HepG2 (cell line): ENCODE measurements around the gene SMIM28. TPM values are rescaled to one million over a fixed set of nuclear protein-coding genes. Genes with fewer than 3 reads are reported as not detected.
A peak's percentile ranks its signal among the peaks of the same experiment; 100 is the strongest.

Experiments
- CHCHD3 ChIP-seq: sonication (generic); formaldehyde crosslinking; IDR thresholded peaks from 2 replicates; pipeline ENCODE4 v1.8.0; 2022; ENCODE audit warnings: mild to moderate bottlenecking, missing genetic modification reagents, moderate library complexity
- GTF3A ChIP-seq: sonication (generic); formaldehyde crosslinking; conservative IDR thresholded peaks from 2 replicates; pipeline ENCODE4 v1.4.0; 2020; ENCODE audit warnings: mild to moderate bottlenecking, missing genetic modification reagents
- NFYB ChIP-seq: sonication (generic); formaldehyde crosslinking; IDR thresholded peaks from 2 replicates; pipeline ENCODE4 v1.4.0; 2020; ENCODE audit warnings: missing genetic modification reagents
- SOX13 ChIP-seq, 3 experiments: fragments of 450-650 bp in 1 of 3; sonication (generic) in 1 of 3; formaldehyde crosslinking in 1 of 3; IDR thresholded peaks in 2 of 3; conservative IDR thresholded peaks in 1 of 3; 2 replicates each; pipeline versions ENCODE4 v1.5.0 to v1.6.1; 2016 to 2020; ENCODE audit warnings: antibody characterized with exemption in 1 of 3, mild to moderate bottlenecking in 1 of 3, missing compliant biosample characterization in 1 of 3, missing genetic modification reagents in 1 of 3, moderate library complexity in 1 of 3
- ZBTB7A ChIP-seq: sonication (generic); formaldehyde crosslinking; IDR thresholded peaks from 2 replicates; pipeline ENCODE4 v1.8.0; 2022; ENCODE audit warnings: mild to moderate bottlenecking, missing genetic modification reagents
- ZBTB8A ChIP-seq: sonication (generic); formaldehyde crosslinking; IDR thresholded peaks from 2 replicates; pipeline ENCODE4 v1.4.0; 2020; ENCODE audit warnings: mild to moderate bottlenecking, low read depth, missing genetic modification reagents, borderline replicate concordance
- ZFP41 ChIP-seq: sonication (generic); formaldehyde crosslinking; IDR thresholded peaks from 2 replicates; pipeline ENCODE4 v1.4.0; 2020; ENCODE audit warnings: mild to moderate bottlenecking, missing genetic modification reagents, borderline replicate concordance
- ZNF501 ChIP-seq: sonication (generic); formaldehyde crosslinking; IDR thresholded peaks from 2 replicates; pipeline ENCODE4 v1.5.1; 2020; ENCODE audit warnings: mild to moderate bottlenecking, moderate library complexity, missing genetic modification reagents
- ZNF761 ChIP-seq: sonication (generic); formaldehyde crosslinking; conservative IDR thresholded peaks from 2 replicates; pipeline ENCODE4 v1.4.0; 2020; ENCODE audit warnings: mild to moderate bottlenecking, missing genetic modification reagents
- ZNF766 ChIP-seq: sonication (generic); formaldehyde crosslinking; IDR thresholded peaks from 2 replicates; pipeline ENCODE4 v1.5.0; 2020; ENCODE audit warnings: missing genetic modification reagents, borderline replicate concordance
- ZNF781 ChIP-seq: sonication (generic); formaldehyde crosslinking; IDR thresholded peaks from 2 replicates; pipeline ENCODE4 v1.5.1; 2020; ENCODE audit warnings: borderline replicate concordance, mild to moderate bottlenecking, missing genetic modification reagents; ENCODE audit errors: not compliant biosample characterization
- polyA plus RNA-seq, 8 experiments: library from polyadenylated mRNA; depleted of rRNA in 3 of 8; stranded (reverse) in 7 of 8; unstranded in 1 of 8; fragments of >200 nt; fragmentation: Illumina TruSeq in 4 of 8; extraction: Trizol in 4 of 8; gene quantifications; 2 replicates each; pipeline versions ENCODE4 v1.2.1 to v1.2.3, GENCODE V29; 2011 to 2016; ENCODE audit warnings: low read depth in 4 of 8, missing spikeins in 1 of 8, mixed read lengths in 1 of 8; ENCODE audit not compliant: insufficient read depth in 1 of 8
- total RNA-seq, 5 experiments: library from RNA; depleted of rRNA; stranded (reverse); fragments of >200 nt; fragmentation: Illumina TruSeq; extraction: Trizol; gene quantifications; 2 replicates each; pipeline ENCODE4 v1.2.3, GENCODE V29; 2016; ENCODE audit warnings: low read depth in 1 of 5
- TF ChIP-seq, protein P1 (sequence below): sonication (generic); formaldehyde crosslinking; IDR thresholded peaks from 2 replicates; pipeline ENCODE4 v1.8.0; 2023; ENCODE audit warnings: mild to moderate bottlenecking, missing genetic modification reagents
- TF ChIP-seq, protein P2 (sequence below): sonication (generic); formaldehyde crosslinking; IDR thresholded peaks from one replicate; pipeline ENCODE4 v1.5.1; 2020; ENCODE audit warnings: mild to moderate bottlenecking, missing genetic modification reagents; ENCODE audit errors: not compliant biosample characterization
- TF ChIP-seq, protein P3 (sequence below): sonication (generic); formaldehyde crosslinking; IDR thresholded peaks from 2 replicates; pipeline ENCODE4 v1.8.1; 2023; ENCODE audit warnings: mild to moderate bottlenecking, missing genetic modification reagents
- TF ChIP-seq, protein P4 (sequence below): sonication (generic); formaldehyde crosslinking; IDR thresholded peaks from 2 replicates; pipeline ENCODE4 v1.4.0; 2020; ENCODE audit warnings: missing genetic modification reagents

SMIM28 gene
- total and polyA plus RNA-seq, 2 of the 13 experiments (the other 11 are each of a cell fraction or from before 2014, with no cell fraction given), result not detected

DNA sequence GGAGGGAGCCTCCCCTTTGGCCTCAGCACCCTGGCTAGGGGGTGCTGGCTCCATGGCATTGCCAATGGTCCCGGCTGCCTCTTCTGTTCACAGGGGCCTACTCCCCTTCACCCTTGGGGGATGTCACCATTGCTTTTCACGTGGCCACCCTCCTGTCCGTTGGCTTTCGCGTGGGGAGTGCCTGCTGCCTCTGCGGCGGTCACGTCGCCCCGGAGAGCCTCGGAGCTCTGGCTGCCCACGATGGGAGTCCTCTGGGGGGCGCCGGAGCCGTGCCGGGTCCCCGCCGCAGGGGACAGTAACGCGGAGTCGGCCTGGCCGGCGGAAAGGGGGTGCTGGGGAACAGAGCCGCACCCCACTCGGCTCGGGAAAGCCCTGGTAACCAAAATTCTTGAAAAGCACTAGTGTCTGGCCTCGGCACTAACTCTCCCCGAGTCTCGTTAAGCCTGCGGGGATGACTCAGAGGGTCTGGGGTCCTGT is 25.7 kb downstream of the SMIM28 start (continued):
- TF ChIP-seq ZBTB8A, result peak; percentile 66; the same call in 1 of the 2 replicates
- peak; percentile 55; the same call in 1 of the 2 replicates for TF ChIP-seq ZBTB7A (CRISPR knock-in tag)
- TF ChIP-seq CHCHD3 (CRISPR knock-in tag), result 0 out of 2 replicates have a peak, but pooled peaks have one; percentile 59
- TF ChIP-seq ZNF501 (CRISPR knock-in tag), result peak; percentile 62; the same call in 1 of the 2 replicates
- TF ChIP-seq, protein P1, sequence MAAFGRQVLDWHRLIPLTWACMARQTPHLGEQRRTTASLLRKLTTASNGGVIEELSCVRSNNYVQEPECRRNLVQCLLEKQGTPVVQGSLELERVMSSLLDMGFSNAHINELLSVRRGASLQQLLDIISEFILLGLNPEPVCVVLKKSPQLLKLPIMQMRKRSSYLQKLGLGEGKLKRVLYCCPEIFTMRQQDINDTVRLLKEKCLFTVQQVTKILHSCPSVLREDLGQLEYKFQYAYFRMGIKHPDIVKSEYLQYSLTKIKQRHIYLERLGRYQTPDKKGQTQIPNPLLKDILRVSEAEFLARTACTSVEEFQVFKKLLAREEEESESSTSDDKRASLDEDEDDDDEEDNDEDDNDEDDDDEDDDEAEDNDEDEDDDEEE (CRISPR knock-in tag), result peak; percentile 39; the same call in 1 of the 2 replicates
- TF ChIP-seq, protein P2, sequence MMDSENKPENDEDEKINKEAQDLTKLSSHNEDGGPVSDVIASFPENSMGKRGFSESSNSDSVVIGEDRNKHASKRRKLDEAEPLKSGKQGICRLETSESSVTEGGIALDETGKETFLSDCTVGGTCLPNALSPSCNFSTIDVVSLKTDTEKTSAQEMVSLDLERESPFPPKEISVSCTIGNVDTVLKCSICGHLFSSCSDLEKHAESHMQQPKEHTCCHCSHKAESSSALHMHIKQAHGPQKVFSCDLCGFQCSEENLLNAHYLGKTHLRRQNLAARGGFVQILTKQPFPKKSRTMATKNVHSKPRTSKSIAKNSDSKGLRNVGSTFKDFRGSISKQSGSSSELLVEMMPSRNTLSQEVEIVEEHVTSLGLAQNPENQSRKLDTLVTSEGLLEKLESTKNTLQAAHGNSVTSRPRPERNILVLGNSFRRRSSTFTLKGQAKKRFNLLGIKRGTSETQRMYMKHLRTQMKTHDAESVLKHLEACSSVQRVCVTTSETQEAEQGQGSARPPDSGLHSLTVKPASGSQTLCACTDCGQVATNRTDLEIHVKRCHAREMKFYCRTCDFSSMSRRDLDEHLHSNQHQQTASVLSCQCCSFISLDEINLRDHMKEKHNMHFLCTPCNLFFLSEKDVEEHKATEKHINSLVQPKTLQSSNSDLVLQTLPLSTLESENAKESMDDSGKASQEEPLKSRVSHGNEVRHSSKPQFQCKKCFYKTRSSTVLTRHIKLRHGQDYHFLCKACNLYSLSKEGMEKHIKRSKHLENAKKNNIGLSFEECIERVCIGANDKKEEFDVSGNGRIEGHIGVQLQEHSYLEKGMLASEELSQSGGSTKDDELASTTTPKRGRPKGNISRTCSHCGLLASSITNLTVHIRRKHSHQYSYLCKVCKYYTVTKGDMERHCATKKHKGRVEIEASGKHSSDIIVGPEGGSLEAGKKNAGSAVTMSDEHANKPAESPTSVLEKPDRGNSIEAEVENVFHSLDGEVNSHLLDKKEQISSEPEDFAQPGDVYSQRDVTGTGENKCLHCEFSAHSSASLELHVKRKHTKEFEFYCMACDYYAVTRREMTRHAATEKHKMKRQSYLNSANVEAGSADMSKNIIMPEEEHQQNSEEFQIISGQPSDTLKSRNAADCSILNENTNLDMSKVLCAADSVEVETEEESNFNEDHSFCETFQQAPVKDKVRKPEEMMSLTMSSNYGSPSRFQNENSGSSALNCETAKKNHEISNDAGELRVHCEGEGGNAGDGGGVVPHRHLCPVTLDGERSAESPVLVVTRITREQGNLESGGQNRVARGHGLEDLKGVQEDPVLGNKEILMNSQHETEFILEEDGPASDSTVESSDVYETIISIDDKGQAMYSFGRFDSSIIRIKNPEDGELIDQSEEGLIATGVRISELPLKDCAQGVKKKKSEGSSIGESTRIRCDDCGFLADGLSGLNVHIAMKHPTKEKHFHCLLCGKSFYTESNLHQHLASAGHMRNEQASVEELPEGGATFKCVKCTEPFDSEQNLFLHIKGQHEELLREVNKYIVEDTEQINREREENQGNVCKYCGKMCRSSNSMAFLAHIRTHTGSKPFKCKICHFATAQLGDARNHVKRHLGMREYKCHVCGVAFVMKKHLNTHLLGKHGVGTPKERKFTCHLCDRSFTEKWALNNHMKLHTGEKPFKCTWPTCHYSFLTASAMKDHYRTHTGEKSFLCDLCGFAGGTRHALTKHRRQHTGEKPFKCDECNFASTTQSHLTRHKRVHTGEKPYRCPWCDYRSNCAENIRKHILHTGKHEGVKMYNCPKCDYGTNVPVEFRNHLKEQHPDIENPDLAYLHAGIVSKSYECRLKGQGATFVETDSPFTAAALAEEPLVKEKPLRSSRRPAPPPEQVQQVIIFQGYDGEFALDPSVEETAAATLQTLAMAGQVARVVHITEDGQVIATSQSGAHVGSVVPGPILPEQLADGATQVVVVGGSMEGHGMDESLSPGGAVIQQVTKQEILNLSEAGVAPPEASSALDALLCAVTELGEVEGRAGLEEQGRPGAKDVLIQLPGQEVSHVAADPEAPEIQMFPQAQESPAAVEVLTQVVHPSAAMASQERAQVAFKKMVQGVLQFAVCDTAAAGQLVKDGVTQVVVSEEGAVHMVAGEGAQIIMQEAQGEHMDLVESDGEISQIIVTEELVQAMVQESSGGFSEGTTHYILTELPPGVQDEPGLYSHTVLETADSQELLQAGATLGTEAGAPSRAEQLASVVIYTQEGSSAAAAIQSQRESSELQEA (CRISPR knock-in tag), result peak; percentile 83
- peak; percentile 12; the same call in 1 of the 2 replicates for TF ChIP-seq ZNF761 (CRISPR knock-in tag)
- TF ChIP-seq, protein P3, sequence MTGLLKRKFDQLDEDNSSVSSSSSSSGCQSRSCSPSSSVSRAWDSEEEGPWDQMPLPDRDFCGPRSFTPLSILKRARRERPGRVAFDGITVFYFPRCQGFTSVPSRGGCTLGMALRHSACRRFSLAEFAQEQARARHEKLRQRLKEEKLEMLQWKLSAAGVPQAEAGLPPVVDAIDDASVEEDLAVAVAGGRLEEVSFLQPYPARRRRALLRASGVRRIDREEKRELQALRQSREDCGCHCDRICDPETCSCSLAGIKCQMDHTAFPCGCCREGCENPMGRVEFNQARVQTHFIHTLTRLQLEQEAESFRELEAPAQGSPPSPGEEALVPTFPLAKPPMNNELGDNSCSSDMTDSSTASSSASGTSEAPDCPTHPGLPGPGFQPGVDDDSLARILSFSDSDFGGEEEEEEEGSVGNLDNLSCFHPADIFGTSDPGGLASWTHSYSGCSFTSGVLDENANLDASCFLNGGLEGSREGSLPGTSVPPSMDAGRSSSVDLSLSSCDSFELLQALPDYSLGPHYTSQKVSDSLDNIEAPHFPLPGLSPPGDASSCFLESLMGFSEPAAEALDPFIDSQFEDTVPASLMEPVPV, result no peak
- TF ChIP-seq ZNF781 (CRISPR knock-in tag), result peak; percentile 60
- no peak for TF ChIP-seq ZFP41 (CRISPR knock-in tag)
- TF ChIP-seq ZNF766, result peak; percentile 17; the same call in 1 of the 2 replicates
- TF ChIP-seq NFYB, result no peak
- no peak for TF ChIP-seq SOX13 (IDR thresholded peaks at IDR 0.05)
- peak in 1 of 2 experiments; percentile 23; a peak in 1 of 4 replicates for TF ChIP-seq SOX13 (CRISPR knock-in tag; conservative IDR thresholded peaks at IDR 0.05 in 1 of 2, IDR thresholded peaks at IDR 0.05 in 1 of 2)
- TF ChIP-seq GTF3A, result no peak
- TF ChIP-seq, protein P4, sequence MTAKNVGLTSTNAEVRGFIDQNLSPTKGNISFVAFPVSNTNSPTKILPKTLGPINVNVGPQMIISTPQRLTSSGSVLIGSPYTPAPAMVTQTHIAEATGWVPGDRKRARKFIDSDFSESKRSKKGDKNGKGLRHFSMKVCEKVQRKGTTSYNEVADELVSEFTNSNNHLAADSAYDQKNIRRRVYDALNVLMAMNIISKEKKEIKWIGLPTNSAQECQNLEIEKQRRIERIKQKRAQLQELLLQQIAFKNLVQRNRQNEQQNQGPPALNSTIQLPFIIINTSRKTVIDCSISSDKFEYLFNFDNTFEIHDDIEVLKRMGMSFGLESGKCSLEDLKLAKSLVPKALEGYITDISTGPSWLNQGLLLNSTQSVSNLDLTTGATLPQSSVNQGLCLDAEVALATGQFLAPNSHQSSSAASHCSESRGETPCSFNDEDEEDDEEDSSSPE (CRISPR knock-in tag), result no peak
